GM12878 (cell line): ENCODE data around the gene TMTC1. TPM values are rescaled to one million over a fixed set of nuclear protein-coding genes. Genes with fewer than 3 reads are reported as not detected.

Source experiments
- ATF7 ChIP-seq: fragments of 450-650 bp; IDR thresholded peaks from 2 replicates; pipeline ENCODE4 v1.6.1; 2016; ENCODE audit warnings: low read depth, mild to moderate bottlenecking
- BHLHE40 ChIP-seq, 2 experiments: fragments of 450-650 bp in 1 of 2; IDR thresholded peaks; 2 replicates each; pipeline ENCODE4 v1.6.1; 2011 to 2017; ENCODE audit warnings: low read depth in 2 of 2, borderline replicate concordance in 1 of 2, improper control_type of control experiment in 1 of 2, low read length in 1 of 2, mild to moderate bottlenecking in 1 of 2
- BRCA1 ChIP-seq: IDR thresholded peaks from 2 replicates; pipeline ENCODE4 v1.6.1; 2011; ENCODE audit warnings: low read depth, low read length, improper control_type of control experiment
- ELK1 ChIP-seq: IDR thresholded peaks from 2 replicates; pipeline ENCODE4 v1.6.1; 2012; ENCODE audit warnings: low read depth, low read length, improper control_type of control experiment
- HSF1 ChIP-seq: fragments of 150-350 bp; IDR thresholded peaks from 2 replicates; pipeline ENCODE4 v1.6.1; 2014; ENCODE audit warnings: mild to moderate bottlenecking, low read depth, low read length
- IKZF2 ChIP-seq, 2 experiments: fragments of 450-650 bp; IDR thresholded peaks; 2 replicates each; pipeline ENCODE4 v1.6.1; 2017; ENCODE audit warnings: mild to moderate bottlenecking in 2 of 2, moderate library complexity in 2 of 2
- MEF2A ChIP-seq: IDR thresholded peaks from 2 replicates; pipeline ENCODE4 v1.6.1; 2011; ENCODE audit warnings: low read depth, mild to moderate bottlenecking, low read length, moderate library complexity; ENCODE audit not compliant: insufficient read depth
- NBN ChIP-seq: fragments of 450-650 bp; IDR thresholded peaks from 2 replicates; pipeline ENCODE4 v1.6.1; 2016
- NR2C1 ChIP-seq: fragments of 450-650 bp; IDR thresholded peaks from 2 replicates; pipeline ENCODE4 v1.6.1; 2017; ENCODE audit warnings: antibody characterized with exemption, mild to moderate bottlenecking, moderate library complexity
- RAD51 ChIP-seq: fragments of 450-650 bp; IDR thresholded peaks from 2 replicates; pipeline ENCODE4 v1.6.1; 2016; ENCODE audit warnings: moderate library complexity, mild to moderate bottlenecking, inconsistent platforms
- RELB ChIP-seq: fragments of 450-650 bp; IDR thresholded peaks from 2 replicates; pipeline ENCODE4 v1.6.1; 2017; ENCODE audit warnings: low read depth, mild to moderate bottlenecking, moderate library complexity
- SIN3A ChIP-seq: IDR thresholded peaks from 2 replicates; pipeline ENCODE4 v1.6.1; 2012; ENCODE audit warnings: low read depth, low read length, improper control_type of control experiment
- SMC3 ChIP-seq: IDR thresholded peaks from 2 replicates; pipeline ENCODE4 v1.6.1; 2011; ENCODE audit warnings: low read length, improper control_type of control experiment, borderline replicate concordance
- SPI1 ChIP-seq: IDR thresholded peaks from 2 replicates; pipeline ENCODE4 v1.6.1; 2011; ENCODE audit warnings: low read depth, mild to moderate bottlenecking, low read length, moderate library complexity, borderline replicate concordance; ENCODE audit not compliant: insufficient read depth
- TAF1 ChIP-seq: IDR thresholded peaks from 2 replicates; pipeline ENCODE4 v1.6.1; 2011; ENCODE audit warnings: mild to moderate bottlenecking, low read depth, low read length, borderline replicate concordance
- ZBTB40 ChIP-seq: fragments of 450-650 bp; IDR thresholded peaks from 2 replicates; pipeline ENCODE4 v1.6.1; 2016; ENCODE audit warnings: mild to moderate bottlenecking, moderate library complexity, borderline replicate concordance
- ZNF384 ChIP-seq: IDR thresholded peaks from 2 replicates; pipeline ENCODE4 v1.6.1; 2012; ENCODE audit warnings: low read depth, mild to moderate bottlenecking, low read length, improper control_type of control experiment, borderline replicate concordance
- polyA plus RNA-seq, 11 experiments: library from polyadenylated mRNA; depleted of rRNA in 4 of 11; unstranded in 6 of 11; stranded (reverse) in 5 of 11; fragments of >200 nt; fragmentation: Nextera tagmentation in 4 of 11; fragmentation: Illumina TruSeq in 1 of 11; extraction: Ambion mirVana in 4 of 11; extraction: Trizol in 1 of 11; gene quantifications; 1 replicate in 1 of 11; 2 replicates in 10 of 11; pipeline versions ENCODE4 v1.2.1 to v1.2.3, GENCODE V29; 2011 to 2016; ENCODE audit warnings: inconsistent platforms in 2 of 11, missing spikeins in 2 of 11, low read depth in 1 of 11
- total RNA-seq, 4 experiments: library from RNA; depleted of rRNA in 3 of 4; stranded (reverse); fragments of >200 nt in 3 of 4; fragmentation: Illumina TruSeq in 1 of 4; extraction: Trizol in 1 of 4; gene quantifications; 2 replicates each; pipeline versions ENCODE4 v1.2.1 to v1.2.3, GENCODE V29; 2013 to 2021
- TF ChIP-seq, protein P1 (sequence below): IDR thresholded peaks from 2 replicates; pipeline ENCODE4 v1.6.1; 2011; ENCODE audit warnings: mild to moderate bottlenecking, low read depth, low read length, moderate library complexity; ENCODE audit not compliant: insufficient replicate concordance

Gene TMTC1
- total and polyA plus RNA-seq, 10 of the 15 experiments (the other 5 are each of a cell fraction or from before 2014, with no cell fraction given), result 0.10 to 20.9 (median 0.57) TPM

- TF ChIP-seq RELB (peak; percentile 34; the same call in 1 of the 2 replicates), NR2C1 (no peak), BHLHE40 (IDR thresholded peaks at IDR 0.05; ENCODE audit: borderline replicate concordance in 1 of 2, low read depth in 2 of 2, low read length in 1 of 2) (no peak), BRCA1 (no peak), SIN3A (no peak), ATF7 (no peak), NBN (peak; percentile 42; the same call in 1 of the 2 replicates), RAD51 (no peak; the same call in 1 of the 2 replicates), ELK1 (no peak), ZBTB40 (no peak), MEF2A (no peak), SMC3 (no peak), ZNF384 (peak; percentile 61; the same call in 1 of the 2 replicates), IKZF2 (IDR thresholded peaks at IDR 0.05) (peak; percentile 72 to 78; a peak in 2 of 4 replicates), TAF1 (no peak), SPI1 (no peak), HSF1 (no peak)
- TF ChIP-seq, protein P1, sequence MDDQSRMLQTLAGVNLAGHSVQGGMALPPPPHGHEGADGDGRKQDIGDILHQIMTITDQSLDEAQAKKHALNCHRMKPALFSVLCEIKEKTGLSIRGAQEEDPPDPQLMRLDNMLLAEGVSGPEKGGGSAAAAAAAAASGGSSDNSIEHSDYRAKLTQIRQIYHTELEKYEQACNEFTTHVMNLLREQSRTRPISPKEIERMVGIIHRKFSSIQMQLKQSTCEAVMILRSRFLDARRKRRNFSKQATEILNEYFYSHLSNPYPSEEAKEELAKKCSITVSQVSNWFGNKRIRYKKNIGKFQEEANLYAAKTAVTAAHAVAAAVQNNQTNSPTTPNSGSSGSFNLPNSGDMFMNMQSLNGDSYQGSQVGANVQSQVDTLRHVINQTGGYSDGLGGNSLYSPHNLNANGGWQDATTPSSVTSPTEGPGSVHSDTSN, result no peak
Observed at GRCh38 chr12:29691161-29691854, 92.4 kb downstream of the TMTC1 start (continued).
